ENCODE measurements around the gene CPE.

CPE gene

GRCh38 chr4:165364452-165365080 is 14.2 kb upstream of the CPE start:
- in situ Hi-C loops (cut with MboI; ENCODE audit: low sequenced_read_pairs): no loop called here

GRCh38 chr4:165367040-165367439 is 11.8 kb upstream of the CPE start:
- in situ Hi-C loops (cut with MboI; ENCODE audit: low sequenced_read_pairs): no loop called here

- in situ Hi-C loops (cut with MboI; ENCODE audit: low sequenced_read_pairs): no loop called here
These were observed 10.7 kb upstream of the CPE start for GRCh38 chr4:165368114-165368513.

DNA sequence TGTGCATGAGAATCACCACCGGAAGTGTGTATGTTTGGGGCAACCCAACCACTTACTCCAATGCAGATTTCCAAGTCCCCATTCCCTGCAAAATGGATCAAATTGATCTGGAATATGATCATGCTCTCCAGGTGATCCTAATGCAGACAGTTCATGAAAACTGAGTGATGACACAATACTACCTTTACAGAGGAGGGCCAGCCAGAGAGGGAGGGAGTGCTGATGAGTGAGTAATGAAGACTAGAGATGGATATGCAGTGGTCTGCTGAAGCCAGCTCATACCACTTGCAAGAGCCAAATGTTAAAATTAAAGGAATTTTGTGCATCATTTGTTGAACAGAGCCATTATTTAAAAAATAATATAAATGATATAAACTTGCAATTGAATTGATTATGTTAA is 10.2 kb upstream of the CPE start:
- in situ Hi-C loops (cut with MboI; ENCODE audit: low sequenced_read_pairs): no loop called here

GRCh38 chr4:165369522-165369921 is 9.3 kb upstream of the CPE start:
- in situ Hi-C loops (cut with MboI; ENCODE audit: low sequenced_read_pairs): no loop called here

- in situ Hi-C loops (cut with MboI; ENCODE audit: low sequenced_read_pairs): no loop called here
These were observed 8.3 kb upstream of the CPE start for GRCh38 chr4:165370530-165370929.

- in situ Hi-C loops (cut with MboI; ENCODE audit: low sequenced_read_pairs): no loop called here
These were observed 3.3 kb upstream of the CPE start for GRCh38 chr4:165375465-165375864.

- in situ Hi-C loops (cut with MboI; ENCODE audit: low sequenced_read_pairs): no loop called here
These were observed 437 bp upstream of the CPE start for GRCh38 chr4:165378398-165378744.

DNA sequence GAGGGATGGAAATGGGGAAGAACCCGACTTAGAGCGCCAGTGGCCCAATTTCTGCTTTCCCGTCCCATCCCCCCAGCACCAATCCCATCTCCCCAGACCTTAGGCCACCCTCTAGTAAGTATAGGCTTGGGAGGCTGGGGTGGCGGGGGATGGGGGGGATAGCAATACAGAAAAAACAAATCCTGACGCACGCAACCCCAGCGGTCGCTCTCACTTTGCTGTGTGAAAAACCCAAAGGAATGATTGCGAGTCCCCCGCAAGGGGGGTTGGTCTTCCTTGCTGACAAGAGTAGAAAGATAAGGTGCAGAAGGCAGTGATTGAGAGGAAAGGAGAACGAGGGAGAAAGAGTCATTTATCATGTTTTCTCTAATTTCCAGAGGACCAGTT is 863 bp downstream of the CPE start:
- in situ Hi-C loops (cut with MboI; ENCODE audit: low sequenced_read_pairs): no loop called here

GRCh38 chr4:165380805-165381204 is 2.0 kb downstream of the CPE start:
- in situ Hi-C loops (cut with MboI; ENCODE audit: low sequenced_read_pairs): no loop called here

DNA sequence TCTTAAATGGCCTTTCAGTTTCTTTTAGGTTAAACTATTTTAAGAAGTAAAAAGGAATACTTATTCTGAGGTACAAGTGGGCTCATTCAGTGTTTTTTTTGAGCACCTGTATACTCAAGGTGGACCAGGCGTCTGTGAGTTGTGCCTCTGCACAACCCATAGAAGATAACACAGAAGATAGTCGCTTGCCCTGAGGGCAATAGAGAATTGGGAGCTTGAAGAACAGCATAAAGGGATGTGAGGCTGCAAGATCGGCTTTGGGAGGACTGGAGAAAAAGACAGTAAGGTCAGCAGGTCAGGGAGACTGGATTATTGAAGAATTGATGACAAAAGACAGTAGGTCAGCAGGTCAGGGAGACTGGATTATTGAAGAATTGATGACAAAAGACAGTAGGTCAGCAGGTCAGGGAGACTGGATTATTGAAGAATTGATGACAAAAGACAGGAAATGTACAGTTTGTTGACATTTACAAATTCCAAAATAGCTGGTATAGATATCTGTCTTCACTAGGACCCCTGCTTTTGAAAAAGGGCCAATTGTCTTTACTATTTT is 3.1 kb downstream of the CPE start:
- in situ Hi-C loops (cut with MboI; ENCODE audit: low sequenced_read_pairs): no loop called here

- in situ Hi-C loops (cut with MboI; ENCODE audit: low sequenced_read_pairs): no loop called here
These were observed 3.8 kb downstream of the CPE start for GRCh38 chr4:165382640-165383039.

DNA sequence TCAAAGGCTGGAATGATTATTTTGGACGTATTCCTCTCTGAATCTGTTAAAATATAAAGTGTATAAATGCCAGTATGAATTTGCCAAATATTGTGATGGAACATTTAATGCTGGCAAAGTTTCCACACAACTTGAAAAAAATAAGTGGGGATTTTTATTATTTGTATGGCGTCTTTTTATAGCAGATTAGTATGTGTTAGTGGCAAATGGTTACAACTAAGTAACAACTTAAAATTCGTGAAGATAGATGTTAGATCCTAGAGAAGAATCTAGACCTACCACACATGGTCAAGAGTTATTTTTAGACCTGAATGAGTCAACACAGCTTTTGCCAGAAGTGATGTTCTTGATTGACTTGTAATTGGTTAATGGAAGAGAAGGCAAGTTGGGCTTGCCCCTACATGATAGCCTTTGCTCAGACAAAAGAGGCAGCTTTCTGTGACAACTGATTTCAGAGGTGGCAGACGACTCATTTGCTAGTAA is 4.8 kb downstream of the CPE start:
- in situ Hi-C loops (cut with MboI; ENCODE audit: low sequenced_read_pairs): no loop called here

DNA sequence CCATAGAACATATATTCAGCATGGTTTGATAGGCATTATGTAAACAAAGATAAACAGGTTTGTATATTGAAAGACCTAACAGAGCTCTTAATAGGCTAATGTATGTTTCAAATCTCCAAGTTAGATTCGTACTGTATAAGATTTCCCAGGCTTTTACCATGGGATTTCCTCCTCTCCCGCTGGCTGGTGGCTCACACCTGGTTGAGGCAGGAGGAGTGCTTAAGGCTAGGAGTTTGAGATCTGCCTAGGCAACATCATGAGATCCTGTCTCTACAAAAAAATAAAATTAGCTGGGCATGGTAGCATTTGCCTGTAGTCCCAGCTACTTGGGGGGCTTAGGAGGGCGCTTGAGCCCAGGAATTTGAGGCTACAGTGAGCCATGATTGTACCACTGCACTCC is 5.4 kb downstream of the CPE start:
- in situ Hi-C loops (cut with MboI; ENCODE audit: low sequenced_read_pairs): no loop called here

GRCh38 chr4:165384598-165384997 is 5.8 kb downstream of the CPE start:
- in situ Hi-C loops (cut with MboI; ENCODE audit: low sequenced_read_pairs): no loop called here

DNA sequence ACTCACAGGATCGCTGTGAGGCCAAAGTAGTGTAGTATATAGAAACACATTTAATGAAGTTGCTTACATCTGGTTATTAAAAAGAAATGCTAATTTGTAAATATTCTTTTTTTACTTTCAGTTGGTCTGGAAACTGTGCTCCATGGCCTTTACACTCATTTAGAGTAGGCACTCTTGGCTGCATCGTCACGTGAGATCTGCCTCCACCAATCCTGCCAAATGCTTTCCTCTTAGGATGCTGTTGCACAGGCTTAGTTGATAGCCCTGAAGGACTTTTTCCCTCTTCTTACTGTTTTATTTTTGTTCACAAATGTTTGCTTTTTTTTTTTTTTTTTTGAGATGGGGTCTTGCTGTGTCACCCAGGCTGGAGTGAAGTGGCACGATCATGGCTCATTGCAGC is 6.3 kb downstream of the CPE start:
- in situ Hi-C loops (cut with MboI; ENCODE audit: low sequenced_read_pairs): no loop called here

DNA sequence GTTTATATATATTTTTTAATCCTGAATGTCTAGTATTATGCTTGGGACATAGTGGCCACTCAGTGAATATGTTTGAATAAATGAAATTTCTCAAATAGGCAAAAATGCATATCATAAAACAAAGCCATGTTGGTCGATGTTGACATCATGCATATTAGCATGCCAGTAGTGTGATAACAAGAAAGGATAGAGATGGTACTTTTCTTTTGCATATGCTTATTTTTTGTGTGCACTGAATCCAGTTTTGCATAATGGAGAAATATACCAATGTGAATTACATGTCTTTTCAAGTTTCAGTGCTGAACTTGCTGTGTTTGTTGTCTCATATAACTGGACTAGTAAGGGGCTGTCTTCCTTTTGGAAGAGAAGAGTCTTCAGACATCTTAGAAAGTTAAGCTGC is 7.5 kb downstream of the CPE start:
- in situ Hi-C loops (cut with MboI; ENCODE audit: low sequenced_read_pairs): no loop called here

GRCh38 chr4:165388756-165389155 is 9.9 kb downstream of the CPE start:
- in situ Hi-C loops (cut with MboI; ENCODE audit: low sequenced_read_pairs): no loop called here

GRCh38 chr4:165393051-165393450 is 14.2 kb downstream of the CPE start:
- in situ Hi-C loops (cut with MboI; ENCODE audit: low sequenced_read_pairs): no loop called here

- in situ Hi-C loops (cut with MboI; ENCODE audit: low sequenced_read_pairs): no loop called here
These were observed 14.9 kb downstream of the CPE start for GRCh38 chr4:165393704-165394103.

DNA sequence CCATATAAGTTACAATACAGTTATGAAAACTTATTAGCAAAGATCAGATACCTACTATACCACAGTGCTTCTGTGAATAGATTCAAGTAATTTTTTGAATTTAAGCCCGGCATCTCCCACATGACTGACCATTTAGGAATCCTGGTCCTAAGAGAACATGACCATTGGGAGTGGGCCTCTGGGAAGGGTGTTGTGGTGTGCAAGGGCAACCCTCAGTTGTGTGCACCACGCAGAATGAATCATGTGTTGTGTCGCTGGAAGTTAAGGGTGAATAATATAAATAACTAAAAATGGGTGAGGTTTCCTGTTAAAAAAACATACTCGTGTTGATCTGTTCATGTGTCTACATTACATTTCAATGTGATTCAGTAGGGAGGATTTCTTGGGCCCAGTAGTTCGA is 15.5 kb downstream of the CPE start:
- in situ Hi-C loops (cut with MboI; ENCODE audit: low sequenced_read_pairs): no loop called here

- in situ Hi-C loops (cut with MboI; ENCODE audit: low sequenced_read_pairs): no loop called here
These were observed 19.8 kb downstream of the CPE start for GRCh38 chr4:165398570-165398969.

DNA sequence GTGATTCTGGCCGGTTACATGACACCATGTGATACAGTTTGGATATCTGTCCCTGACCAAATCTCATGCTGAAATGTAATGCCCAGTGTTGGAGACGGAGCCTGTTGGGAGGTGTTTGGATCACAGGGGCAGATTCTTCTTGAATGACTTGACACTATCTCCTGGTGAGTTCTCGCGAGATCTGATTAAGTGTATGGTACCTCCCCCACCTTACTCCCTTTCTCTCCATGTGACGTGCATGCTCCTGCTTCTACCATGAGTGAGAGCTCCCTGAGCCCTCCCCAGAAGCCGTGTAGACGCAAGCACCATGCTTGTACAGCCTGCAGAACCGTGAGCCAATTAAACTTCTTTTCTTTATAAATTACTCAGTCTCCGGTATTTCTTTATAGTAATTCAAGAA is 23.6 kb downstream of the CPE start:
- in situ Hi-C loops (cut with MboI; ENCODE audit: low sequenced_read_pairs): no loop called here
